ENCODE results near the gene BTBD1. TPM values are rescaled to one million over a fixed set of nuclear protein-coding genes. Genes with fewer than 3 reads are reported as not detected.

The BTBD1 gene
- polyA plus RNA-seq, 1 experiment: 113 TPM

DNA sequence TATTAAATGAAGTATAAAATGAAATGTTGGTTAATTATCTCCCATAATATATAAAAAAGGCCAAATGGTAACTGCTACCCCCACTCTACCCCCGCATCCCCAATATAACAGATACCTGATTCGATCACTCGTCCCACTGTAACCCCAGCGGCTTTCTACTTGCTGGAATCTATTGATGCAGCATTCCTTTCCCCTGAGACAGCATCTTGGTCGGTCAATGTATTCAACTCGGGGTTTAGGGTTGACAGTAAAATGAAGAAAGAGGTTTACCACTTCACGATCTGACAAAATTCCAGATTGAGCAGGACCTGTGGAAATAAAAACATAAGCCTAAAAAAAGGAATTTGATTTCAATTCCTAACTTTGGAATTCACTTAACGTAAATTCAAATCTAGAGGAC lies 37.0 kb downstream of the BTBD1 start:
- Histone ChIP-seq H3K27ac (ENCODE audit: low read depth, low read length) (no peak overlapping the region), H3K9me3 (ENCODE audit: control insufficient read depth, insufficient read depth, low read length) (no peaks in the 10 kb centered on the region), H3K4me3 (ENCODE audit: low read depth, low read length) (no peak overlapping the region), H3K27me3 (ENCODE audit: control insufficient read depth, insufficient read depth, low read length) (no peaks in the 10 kb centered on the region)
- no peak for DNase-seq (ENCODE audit: low read depth, low spot score)
- ChIA-PET POLR2A (no interaction called here), CTCF (no interaction called here)
- TF ChIP-seq, protein P1, sequence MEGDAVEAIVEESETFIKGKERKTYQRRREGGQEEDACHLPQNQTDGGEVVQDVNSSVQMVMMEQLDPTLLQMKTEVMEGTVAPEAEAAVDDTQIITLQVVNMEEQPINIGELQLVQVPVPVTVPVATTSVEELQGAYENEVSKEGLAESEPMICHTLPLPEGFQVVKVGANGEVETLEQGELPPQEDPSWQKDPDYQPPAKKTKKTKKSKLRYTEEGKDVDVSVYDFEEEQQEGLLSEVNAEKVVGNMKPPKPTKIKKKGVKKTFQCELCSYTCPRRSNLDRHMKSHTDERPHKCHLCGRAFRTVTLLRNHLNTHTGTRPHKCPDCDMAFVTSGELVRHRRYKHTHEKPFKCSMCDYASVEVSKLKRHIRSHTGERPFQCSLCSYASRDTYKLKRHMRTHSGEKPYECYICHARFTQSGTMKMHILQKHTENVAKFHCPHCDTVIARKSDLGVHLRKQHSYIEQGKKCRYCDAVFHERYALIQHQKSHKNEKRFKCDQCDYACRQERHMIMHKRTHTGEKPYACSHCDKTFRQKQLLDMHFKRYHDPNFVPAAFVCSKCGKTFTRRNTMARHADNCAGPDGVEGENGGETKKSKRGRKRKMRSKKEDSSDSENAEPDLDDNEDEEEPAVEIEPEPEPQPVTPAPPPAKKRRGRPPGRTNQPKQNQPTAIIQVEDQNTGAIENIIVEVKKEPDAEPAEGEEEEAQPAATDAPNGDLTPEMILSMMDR (IDR thresholded peaks at IDR 0.05; ENCODE audit: low read depth, low read length): no peak

DNA sequence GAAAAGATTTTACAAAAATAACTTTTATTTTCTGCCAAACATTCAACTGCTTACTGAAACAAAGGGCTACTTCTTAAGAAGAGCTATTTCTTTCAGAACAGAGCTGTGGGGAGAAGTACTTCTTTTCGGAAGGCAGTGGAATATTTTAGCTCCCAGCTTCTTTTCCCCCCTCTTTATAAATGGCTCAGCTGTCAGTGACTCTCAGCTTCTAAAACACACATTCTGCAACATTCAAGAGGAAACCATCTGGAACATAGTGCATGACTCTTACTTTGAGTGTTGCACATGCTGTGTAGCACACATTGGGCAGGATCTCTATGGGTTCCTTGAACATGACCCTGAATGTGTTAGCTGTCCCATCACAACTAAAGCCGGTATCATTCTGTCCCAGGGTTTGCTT lies 48.6 kb downstream of the BTBD1 start:
- TF ChIP-seq, protein P1 (IDR thresholded peaks at IDR 0.05; ENCODE audit: low read depth, low read length): no peak
- POLR2A ChIA-PET: no interaction called here
- Histone ChIP-seq H3K27ac (ENCODE audit: low read depth, low read length) (no peak overlapping the region), H3K4me3 (ENCODE audit: low read depth, low read length) (no peak overlapping the region), H3K27me3 (ENCODE audit: control insufficient read depth, insufficient read depth, low read length) (no peaks in the 10 kb centered on the region), H3K9me3 (ENCODE audit: control insufficient read depth, insufficient read depth, low read length) (no peaks in the 10 kb centered on the region)
- CTCF ChIA-PET: no interaction called here
- DNase-seq (ENCODE audit: low read depth, low spot score): no peak

DNA sequence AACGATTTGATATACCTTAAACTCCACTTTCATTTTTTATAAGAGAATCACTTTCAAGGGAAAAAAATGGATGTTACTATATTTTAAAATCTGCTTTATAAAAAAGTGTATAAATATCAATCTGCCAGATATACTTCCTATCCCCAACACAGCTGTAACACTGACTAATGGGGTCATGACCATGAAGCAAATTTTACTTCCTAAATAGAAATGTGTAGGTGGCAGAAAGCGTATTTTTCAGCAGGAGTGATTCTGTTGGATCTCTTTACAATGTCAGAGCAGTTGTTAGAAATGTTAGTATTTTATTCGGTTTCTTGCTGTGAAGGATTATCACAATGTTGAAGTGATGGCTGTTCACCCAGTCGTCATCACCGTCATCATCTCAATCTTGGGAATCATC lies 50.1 kb downstream of the BTBD1 start:
- POLR2A ChIA-PET: no interaction called here
- Histone ChIP-seq H3K4me3 (ENCODE audit: low read depth, low read length) (no peak overlapping the region), H3K9me3 (ENCODE audit: control insufficient read depth, insufficient read depth, low read length) (no peaks in the 10 kb centered on the region), H3K27me3 (ENCODE audit: control insufficient read depth, insufficient read depth, low read length) (no peaks in the 10 kb centered on the region), H3K27ac (ENCODE audit: low read depth, low read length) (no peak overlapping the region)
- TF ChIP-seq, protein P1 (IDR thresholded peaks at IDR 0.05; ENCODE audit: low read depth, low read length): no peak
- CTCF ChIA-PET: interaction anchor here (0.5 kb wide), 1 partner anchor 474 kb away, joined by 9 read pairs; no protein-coding TSS in a partner anchor
- DNase-seq (ENCODE audit: low read depth, low spot score): no peak

DNA sequence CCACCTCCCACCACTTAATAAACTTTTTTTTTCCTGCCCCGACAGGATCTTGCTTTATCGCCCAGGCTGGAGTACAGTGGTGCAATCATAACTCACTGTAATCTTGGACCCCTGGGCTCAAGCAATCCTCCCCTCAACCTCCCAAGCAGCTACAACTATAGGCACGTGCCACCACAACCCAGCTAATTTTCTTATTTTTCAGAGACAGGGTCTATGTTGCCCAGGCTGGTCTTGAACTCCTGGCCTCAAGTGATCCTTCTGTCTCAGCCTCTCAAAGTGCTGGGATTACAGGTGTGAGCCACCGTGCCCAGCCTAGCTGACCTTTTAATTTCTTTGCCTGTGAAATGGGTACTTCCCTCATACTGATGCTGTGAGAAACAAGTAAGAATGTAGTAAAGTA lies 51.7 kb downstream of the BTBD1 start:
- POLR2A ChIA-PET: no interaction called here
- Histone ChIP-seq H3K9me3 (ENCODE audit: control insufficient read depth, insufficient read depth, low read length) (no peaks in the 10 kb centered on the region), H3K27ac (ENCODE audit: low read depth, low read length) (no peak overlapping the region), H3K27me3 (ENCODE audit: control insufficient read depth, insufficient read depth, low read length) (no peaks in the 10 kb centered on the region), H3K4me3 (ENCODE audit: low read depth, low read length) (no peak overlapping the region)
- no peak for DNase-seq (ENCODE audit: low read depth, low spot score)
- TF ChIP-seq, protein P1 (IDR thresholded peaks at IDR 0.05; ENCODE audit: low read depth, low read length): no peak
- CTCF ChIA-PET: no interaction called here

DNA sequence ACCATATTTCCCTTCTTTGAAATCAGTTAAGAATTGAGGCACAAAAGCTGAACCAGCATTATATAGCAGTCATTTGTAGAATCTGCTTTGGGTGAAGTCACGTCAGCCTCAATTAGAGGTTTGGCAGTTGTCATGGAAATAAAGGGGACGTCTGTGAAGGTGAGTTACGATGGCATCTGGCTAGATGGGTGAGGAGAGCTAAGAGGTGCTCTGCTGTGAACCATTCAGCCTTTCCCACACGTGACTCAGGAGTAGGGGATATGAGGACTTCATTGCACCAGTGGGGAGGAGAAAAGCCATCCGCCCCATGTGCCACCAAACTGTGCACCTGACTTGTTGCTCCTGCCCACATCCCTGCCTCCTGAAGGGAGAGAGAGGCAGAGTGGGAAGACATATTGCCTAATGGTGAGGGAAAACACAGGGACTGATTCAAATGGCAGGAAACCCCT lies 52.8 kb downstream of the BTBD1 start:
- ChIA-PET POLR2A (no interaction called here), CTCF (no interaction called here)
- Histone ChIP-seq H3K9me3 (ENCODE audit: control insufficient read depth, insufficient read depth, low read length) (no peaks in the 10 kb centered on the region), H3K4me3 (ENCODE audit: low read depth, low read length) (no peak overlapping the region), H3K27ac (ENCODE audit: low read depth, low read length) (no peak overlapping the region), H3K27me3 (ENCODE audit: control insufficient read depth, insufficient read depth, low read length) (no peaks in the 10 kb centered on the region)
- TF ChIP-seq, protein P1 (IDR thresholded peaks at IDR 0.05; ENCODE audit: low read depth, low read length): no peak
- no peak for DNase-seq (ENCODE audit: low read depth, low spot score)
